K562 treated with DMSO at 1 percent for 48 hours (cell line): ENCODE data around the gene SLC37A3. TPM values are rescaled to one million over a fixed set of nuclear protein-coding genes. Genes with fewer than 3 reads are reported as not detected.

Experiments used
- total RNA-seq: library from RNA; unstranded; fragments of 300-600 nt; gene quantifications from 2 replicates; pipeline ENCODE4 v1.2.3, GENCODE V29; 2022; ENCODE audit warnings: low replicate concordance; ENCODE audit errors: extremely low read depth

SLC37A3 gene
- not detected in 2 replicates for total RNA-seq

DNA sequence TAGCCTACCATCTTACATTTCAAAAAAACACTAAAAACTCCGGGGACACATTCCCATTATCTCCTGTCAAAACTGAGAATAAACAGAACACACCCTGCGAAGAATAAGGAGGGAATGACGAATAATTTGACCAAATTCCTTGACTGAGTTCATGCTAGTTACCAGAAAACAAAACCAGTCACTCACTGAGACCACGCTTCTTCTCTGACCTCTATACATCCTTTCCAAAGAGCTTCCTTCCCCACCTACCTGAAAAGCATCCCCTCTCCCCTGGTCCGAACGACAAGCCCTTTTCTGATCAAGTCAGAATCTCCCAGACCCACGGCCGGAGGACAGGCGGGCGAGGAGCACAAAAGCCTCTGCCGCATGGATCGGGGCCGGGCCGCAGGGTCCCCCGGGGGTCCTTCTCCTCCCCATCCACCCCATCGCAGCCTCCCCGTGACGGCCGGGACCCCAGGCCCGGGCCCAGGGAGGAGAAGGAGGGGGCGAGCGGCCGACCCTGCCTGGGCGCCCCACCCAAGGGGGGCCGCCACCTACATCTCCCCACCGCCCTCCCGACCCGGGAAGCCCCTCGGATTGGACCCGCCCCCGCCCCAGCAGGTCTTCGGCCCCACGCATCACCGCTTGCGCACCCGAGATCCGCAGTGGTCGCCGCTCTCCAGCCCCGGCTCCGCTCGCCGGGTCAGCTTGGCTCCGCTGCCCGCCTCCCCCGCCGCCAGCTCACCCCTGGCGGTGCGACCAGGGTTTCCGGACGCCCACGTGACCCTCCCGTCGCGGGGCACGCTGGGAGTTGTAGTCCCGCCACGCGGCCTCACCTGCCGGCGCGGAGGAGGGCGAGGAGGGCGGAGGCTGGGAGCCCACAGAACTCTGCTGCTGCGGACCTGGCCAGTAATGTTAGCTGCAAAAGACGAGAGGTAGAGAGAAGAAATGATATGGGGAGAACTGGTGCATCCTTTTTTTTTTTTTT, at the start of gene SLC37A3:
TSS of gene SLC37A3 (minus strand) at position 747 of the 967 bp plus-strand sequence. CDS start 16,004 bp downstream, outside the sequence.

DNA sequence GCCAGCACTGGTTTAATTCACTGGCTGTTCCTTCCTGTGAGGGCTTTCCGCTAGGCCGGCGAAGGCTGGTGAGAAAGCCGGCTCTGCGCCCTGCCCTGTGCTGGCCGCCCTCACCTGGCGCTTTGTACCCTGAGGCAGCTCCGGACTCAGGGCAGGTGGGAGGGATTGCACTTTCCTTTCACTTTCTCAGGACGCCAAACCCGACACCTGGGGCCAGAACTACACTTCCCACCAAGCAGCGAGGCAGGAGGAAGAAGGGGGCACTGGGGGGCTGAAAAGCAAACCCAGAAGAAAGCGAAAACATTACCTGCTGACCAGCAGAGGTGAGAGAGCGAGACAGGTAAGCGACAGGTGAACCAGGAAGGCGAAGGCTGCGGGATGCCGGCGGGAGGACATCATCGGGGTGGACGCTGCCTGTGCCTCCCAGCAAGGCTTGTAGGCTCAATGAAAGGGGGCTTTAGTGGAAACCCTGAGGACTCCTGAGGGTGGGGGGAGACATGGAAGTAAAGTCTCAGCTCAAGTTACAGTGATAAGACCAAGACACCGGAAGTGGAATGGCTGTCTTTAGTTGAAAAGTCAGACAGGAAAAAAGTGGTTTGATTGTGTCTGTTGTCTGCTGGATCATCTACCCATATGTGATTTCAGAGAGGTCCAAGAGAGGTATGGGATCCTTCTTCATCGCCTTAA, 5.7 kb upstream of the SLC37A3 start, which contains the start of gene RAB19:
TSS of gene RAB19 (plus strand) at position 181 of the 687 bp plus-strand sequence. CDS start 3,589 bp downstream, outside the sequence.

Other genes starting within 250 kb of the SLC37A3 start
- not detected in 2 replicates for gene KDM7A, start 221.5 kb downstream of the SLC37A3 start, total RNA-seq
- not detected in 2 replicates for gene RAB19, start 5.5 kb upstream of the SLC37A3 start, total RNA-seq
- gene MKRN1, start 81.0 kb upstream of the SLC37A3 start, total RNA-seq = not detected in 2 replicates
- not detected in 2 replicates for gene DENND2A, start 242.3 kb upstream of the SLC37A3 start, total RNA-seq